Immature natural killer cell (primary cell): ENCODE results near the gene TMEM132A. TPM values are rescaled to one million over a fixed set of nuclear protein-coding genes. Genes with fewer than 3 reads are reported as not detected.

Experiments
- DNase-seq, 3 donors: peaks; one replicate each; pipeline ENCODE4 v3.0.0; 2022; ENCODE audit warnings: mixed read lengths in 1 of 3
- H3K27ac Mint-ChIP-seq, 6 donors: one replicate each; pipeline ENCODE4 v1.8.0; 2020; ENCODE audit warnings: mixed read lengths in 6 of 6, mild to moderate bottlenecking in 5 of 6, inconsistent platforms in 4 of 6, moderate library complexity in 3 of 6
- H3K27me3 Mint-ChIP-seq, 3 donors: one replicate each; pipeline ENCODE4 v1.8.0; 2020 to 2021; ENCODE audit warnings: low read depth in 3 of 3, mild to moderate bottlenecking in 3 of 3, mixed read lengths in 3 of 3, moderate library complexity in 3 of 3, inconsistent platforms in 1 of 3
- H3K36me3 Mint-ChIP-seq, 3 donors: one replicate each; pipeline ENCODE4 v1.8.0; 2020; ENCODE audit warnings: mixed read lengths in 3 of 3, inconsistent platforms in 2 of 3, mild to moderate bottlenecking in 2 of 3
- H3K4me1 Mint-ChIP-seq, 2 donors: one replicate each; pipeline ENCODE4 v1.8.0; 2020; ENCODE audit warnings: inconsistent platforms in 2 of 2, mild to moderate bottlenecking in 2 of 2, mixed read lengths in 2 of 2, moderate library complexity in 1 of 2
- H3K4me3 Mint-ChIP-seq, 5 donors: one replicate each; pipeline ENCODE4 v1.8.0; 2020; ENCODE audit warnings: mild to moderate bottlenecking in 5 of 5, mixed read lengths in 5 of 5, inconsistent platforms in 3 of 5, moderate library complexity in 3 of 5
- H3K9me3 Mint-ChIP-seq, 6 donors: one replicate each; pipeline ENCODE4 v1.8.0; 2020; ENCODE audit warnings: mild to moderate bottlenecking in 6 of 6, mixed read lengths in 6 of 6, inconsistent platforms in 4 of 6, moderate library complexity in 3 of 6
- polyA plus RNA-seq, 3 donors: library from polyadenylated mRNA; unstranded; fragments of 300-500 nt; fragmentation: Illumina TruSeq; gene quantifications; one replicate each; pipeline ENCODE4 v1.2.3, GENCODE V29; 2021

Gene TMEM132A, protein sequence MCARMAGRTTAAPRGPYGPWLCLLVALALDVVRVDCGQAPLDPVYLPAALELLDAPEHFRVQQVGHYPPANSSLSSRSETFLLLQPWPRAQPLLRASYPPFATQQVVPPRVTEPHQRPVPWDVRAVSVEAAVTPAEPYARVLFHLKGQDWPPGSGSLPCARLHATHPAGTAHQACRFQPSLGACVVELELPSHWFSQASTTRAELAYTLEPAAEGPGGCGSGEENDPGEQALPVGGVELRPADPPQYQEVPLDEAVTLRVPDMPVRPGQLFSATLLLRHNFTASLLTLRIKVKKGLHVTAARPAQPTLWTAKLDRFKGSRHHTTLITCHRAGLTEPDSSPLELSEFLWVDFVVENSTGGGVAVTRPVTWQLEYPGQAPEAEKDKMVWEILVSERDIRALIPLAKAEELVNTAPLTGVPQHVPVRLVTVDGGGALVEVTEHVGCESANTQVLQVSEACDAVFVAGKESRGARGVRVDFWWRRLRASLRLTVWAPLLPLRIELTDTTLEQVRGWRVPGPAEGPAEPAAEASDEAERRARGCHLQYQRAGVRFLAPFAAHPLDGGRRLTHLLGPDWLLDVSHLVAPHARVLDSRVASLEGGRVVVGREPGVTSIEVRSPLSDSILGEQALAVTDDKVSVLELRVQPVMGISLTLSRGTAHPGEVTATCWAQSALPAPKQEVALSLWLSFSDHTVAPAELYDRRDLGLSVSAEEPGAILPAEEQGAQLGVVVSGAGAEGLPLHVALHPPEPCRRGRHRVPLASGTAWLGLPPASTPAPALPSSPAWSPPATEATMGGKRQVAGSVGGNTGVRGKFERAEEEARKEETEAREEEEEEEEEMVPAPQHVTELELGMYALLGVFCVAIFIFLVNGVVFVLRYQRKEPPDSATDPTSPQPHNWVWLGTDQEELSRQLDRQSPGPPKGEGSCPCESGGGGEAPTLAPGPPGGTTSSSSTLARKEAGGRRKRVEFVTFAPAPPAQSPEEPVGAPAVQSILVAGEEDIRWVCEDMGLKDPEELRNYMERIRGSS
- polyA plus RNA-seq, result not detected

DNA sequence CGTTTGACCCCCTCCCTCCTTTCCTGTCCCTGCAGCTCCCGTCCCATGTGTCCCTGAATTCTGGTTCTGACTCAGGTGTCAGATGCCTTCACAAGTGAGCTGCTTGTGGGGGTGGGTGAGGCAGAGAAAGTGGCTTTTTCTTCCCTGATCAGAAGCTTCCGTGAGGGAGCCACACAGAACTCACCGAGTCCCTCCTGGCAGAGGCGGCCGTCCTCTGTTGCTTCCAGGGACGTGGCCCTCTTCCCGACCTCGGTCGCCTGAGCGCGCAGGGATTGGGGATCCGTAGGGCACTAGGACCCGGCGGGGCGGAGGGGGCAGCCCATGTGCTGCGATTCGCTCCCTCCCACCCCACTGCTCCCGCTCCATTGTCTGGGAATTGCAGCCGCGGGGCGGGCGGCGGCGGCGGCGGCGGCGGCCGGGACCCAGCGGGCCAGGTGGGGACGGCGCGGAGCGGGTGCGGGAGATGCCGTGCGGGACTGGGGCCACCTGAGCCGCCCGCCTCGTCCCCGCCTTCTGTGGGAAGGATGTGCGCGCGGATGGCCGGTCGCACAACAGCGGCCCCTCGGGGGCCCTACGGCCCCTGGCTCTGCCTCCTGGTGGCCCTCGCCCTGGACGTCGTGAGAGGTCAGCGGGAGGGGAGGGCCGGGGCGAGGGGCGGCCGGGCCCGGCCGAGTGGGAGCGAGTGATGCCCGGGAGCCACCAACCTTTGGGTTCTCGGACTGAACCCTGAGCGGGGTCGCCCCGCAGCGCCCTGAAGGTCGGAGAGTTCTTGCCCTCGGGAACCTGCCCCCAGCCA is at the start of gene TMEM132A:
Gene TMEM132A, plus strand, starts transcription at position 351 of the 796 bp plus-strand sequence. Its CDS starts 174 bp downstream, at position 525.
- H3K4me3 Mint-ChIP-seq, result peak within 1 kb of the TSS; percentile 59 to 73 (median 71)
- H3K9me3 Mint-ChIP-seq, result no peaks in the 10 kb centered on the region
- DNase-seq, result peak in 1 of 3 donors; percentile 5
- H3K27ac Mint-ChIP-seq, result no peak within 1 kb of the TSS
- peaks cover 0 to 7% (median 4%) of the 10 kb centered on the region in 3 donors for H3K27me3 Mint-ChIP-seq
- peaks cover 21 to 40% (median 33%) of the 10 kb centered on the region in 3 donors for H3K36me3 Mint-ChIP-seq
- H3K4me1 Mint-ChIP-seq, result peaks cover 0 to 12% of the 10 kb centered on the region in 2 donors

DNA sequence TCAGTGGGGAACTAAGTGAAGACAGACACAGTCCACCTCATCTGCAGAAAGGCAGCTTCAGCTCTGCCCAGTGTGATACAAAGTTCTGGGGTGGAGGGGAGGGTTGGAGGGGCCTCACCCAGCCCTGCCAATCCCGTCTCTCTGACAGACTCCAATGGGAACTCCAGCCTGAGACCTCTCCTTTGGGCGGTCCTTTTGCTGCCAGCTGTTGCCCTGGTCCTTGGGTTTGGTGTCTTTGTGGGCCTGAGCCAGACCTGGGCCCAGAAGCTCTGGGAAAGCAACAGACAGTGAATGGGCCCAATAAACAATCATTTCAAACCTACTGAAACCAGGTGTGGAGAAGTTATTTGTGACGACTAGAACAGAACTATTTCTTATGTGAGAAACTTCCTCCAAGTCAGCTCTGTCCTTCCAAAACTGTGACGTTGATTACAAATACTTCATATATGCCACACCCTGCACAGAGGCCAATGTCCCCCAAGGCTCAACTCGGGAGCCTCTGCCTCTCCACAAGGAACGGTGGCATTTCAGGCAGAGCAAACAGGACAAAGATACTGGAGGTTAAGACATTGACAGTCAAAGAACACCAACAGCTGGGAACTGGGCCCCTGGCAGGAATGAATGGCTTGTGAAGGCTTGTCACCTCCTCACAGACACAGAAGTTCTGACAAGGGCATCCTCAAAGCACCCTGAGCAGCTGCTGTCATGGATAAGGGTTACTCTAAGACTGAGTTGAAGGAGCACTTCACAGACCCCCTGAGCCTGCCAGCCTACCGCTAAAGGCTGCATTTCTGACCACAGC is 48.7 kb upstream of the TMEM132A start:
- no peak overlapping the region for H3K27ac Mint-ChIP-seq
- no peaks in the 10 kb centered on the region for H3K4me1 Mint-ChIP-seq
- H3K36me3 Mint-ChIP-seq, result peaks cover under 1 to 11% (median 4%) of the 10 kb centered on the region in 3 donors
- no peaks in the 10 kb centered on the region for H3K9me3 Mint-ChIP-seq
- DNase-seq, result no peak
- peaks cover 0 to 3% (median 0%) of the 10 kb centered on the region in 3 donors for H3K27me3 Mint-ChIP-seq
- no peak overlapping the region for H3K4me3 Mint-ChIP-seq

DNA sequence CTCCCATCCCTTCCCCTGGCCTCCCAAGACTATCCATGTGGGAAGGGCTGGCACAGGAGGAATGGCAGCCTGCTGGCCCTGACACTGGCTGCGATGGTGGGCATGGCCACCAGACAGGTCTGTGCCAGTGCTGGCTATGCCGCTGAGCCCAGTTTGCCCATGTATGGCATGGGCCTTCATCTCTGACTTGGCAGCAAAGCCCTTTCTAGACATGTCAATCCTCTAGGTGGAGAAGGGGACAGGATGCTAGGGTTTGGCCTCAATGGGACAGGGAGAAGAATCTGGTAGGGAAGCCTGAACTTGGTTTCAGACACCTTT is 48.1 kb upstream of the TMEM132A start:
- H3K27me3 Mint-ChIP-seq, result peaks cover 0 to 3% (median 2%) of the 10 kb centered on the region in 3 donors
- H3K4me1 Mint-ChIP-seq, result no peaks in the 10 kb centered on the region
- H3K9me3 Mint-ChIP-seq, result no peaks in the 10 kb centered on the region
- H3K36me3 Mint-ChIP-seq, result peaks cover 4 to 16% (median 8%) of the 10 kb centered on the region in 3 donors
- H3K4me3 Mint-ChIP-seq, result no peak overlapping the region
- DNase-seq, result no peak
- H3K27ac Mint-ChIP-seq, result no peak overlapping the region

DNA sequence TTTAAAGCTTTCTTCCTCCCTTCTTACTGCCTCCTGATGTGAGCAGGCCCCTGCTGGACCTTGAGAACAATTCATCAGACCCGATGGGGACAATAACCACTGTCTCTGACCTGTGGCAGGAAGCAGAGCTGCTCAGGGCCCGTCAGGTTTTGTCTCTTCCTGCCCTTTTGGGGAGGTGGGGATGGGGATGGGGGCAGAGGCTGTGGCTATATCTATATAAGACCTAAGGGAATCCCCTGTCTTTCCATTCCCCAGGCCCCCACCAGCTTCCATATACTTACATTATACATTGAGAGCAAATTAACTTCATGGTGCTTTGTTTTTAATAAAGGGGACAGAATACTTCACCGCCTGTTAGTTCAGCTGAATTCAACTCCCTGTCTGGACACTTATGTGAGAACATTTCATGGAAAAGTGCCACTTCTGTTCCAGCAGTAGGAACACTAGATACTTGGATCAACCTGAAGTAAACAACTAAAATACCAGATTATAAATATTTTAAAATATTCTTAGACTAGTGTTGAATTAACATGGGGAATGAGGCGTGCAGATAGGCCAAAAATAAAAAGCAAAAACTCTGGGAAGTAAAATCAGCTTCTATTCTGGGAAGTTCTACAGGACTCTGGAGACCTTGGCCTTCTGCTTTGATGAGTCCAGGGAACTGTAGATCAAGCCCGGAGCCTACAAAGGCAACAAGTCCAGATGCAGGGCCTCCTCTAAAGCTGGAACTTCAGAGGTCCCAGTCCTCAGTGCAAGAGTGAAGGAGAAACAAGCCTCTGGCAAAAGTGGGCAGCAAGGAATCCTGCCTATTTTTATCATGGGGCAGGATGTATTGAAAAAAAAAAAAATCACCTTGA is 45.8 kb upstream of the TMEM132A start:
- H3K4me1 Mint-ChIP-seq, result no peaks in the 10 kb centered on the region
- peaks cover 0 to 2% (median 0%) of the 10 kb centered on the region in 3 donors for H3K27me3 Mint-ChIP-seq
- H3K9me3 Mint-ChIP-seq, result no peaks in the 10 kb centered on the region
- no peak overlapping the region for H3K4me3 Mint-ChIP-seq
- peaks cover 4 to 27% (median 8%) of the 10 kb centered on the region in 3 donors for H3K36me3 Mint-ChIP-seq
- no peak for DNase-seq
- no peak overlapping the region for H3K27ac Mint-ChIP-seq

DNA sequence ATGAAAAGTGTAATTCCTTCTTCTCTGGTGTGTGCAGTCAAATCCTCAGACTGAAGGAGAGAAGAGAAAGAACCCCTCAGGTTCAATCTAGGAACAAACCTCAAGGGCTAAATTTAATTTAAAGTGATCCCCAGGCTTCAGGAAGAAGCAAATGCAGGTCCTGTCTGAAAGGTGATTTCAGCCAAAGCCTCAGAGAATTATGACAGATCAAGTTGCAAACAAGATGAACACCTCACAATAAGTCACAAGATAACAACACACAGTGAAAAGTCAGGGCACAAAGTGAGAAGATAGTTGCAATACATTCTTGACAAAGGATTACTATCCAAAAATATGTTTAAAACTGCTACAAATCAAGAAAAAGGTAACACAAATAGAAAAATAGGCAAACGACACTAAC is 45.2 kb upstream of the TMEM132A start:
- no peak overlapping the region for H3K4me3 Mint-ChIP-seq
- no peaks in the 10 kb centered on the region for H3K4me1 Mint-ChIP-seq
- peaks cover 0 to 2% (median 0%) of the 10 kb centered on the region in 3 donors for H3K27me3 Mint-ChIP-seq
- no peak for DNase-seq
- no peaks in the 10 kb centered on the region for H3K9me3 Mint-ChIP-seq
- no peak overlapping the region for H3K27ac Mint-ChIP-seq
- H3K36me3 Mint-ChIP-seq, result peaks cover 4 to 29% (median 8%) of the 10 kb centered on the region in 3 donors

DNA sequence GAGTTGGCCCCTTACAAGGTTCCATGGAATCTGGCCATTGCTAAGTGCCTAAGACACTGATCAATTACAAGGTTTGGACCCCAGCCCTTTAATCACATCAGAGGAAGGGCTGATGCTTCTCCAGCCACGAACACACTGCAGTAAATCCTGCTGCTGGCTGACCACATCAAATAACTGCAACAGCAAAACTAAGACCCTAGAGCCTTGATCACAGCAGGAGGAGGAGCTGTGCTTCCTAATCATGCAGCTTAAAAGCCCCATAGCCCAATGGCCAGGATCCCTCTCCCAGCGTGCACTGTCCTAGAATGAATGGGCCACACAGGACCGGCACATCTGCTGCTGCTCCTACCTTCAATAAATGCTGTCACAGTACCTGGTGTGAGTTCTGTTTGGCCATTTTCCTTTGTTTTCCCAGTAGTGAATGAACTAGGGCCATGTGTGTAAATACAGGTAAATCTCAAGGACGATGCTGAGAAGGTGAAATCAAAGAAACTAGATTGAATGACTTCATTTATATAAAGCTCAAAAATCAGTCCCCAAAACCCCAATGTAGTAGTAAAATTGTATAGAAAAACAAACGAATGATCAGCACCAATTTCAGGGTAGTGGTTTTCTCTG is 44.2 kb upstream of the TMEM132A start:
- DNase-seq, result no peak
- Mint-ChIP-seq H3K27ac (no peak overlapping the region), H3K9me3 (no peaks in the 10 kb centered on the region), H3K36me3 (peaks cover 4 to 31% (median 8%) of the 10 kb centered on the region in 3 donors), H3K27me3 (peaks cover 0 to 2% (median 0%) of the 10 kb centered on the region in 3 donors), H3K4me3 (no peak overlapping the region), H3K4me1 (no peaks in the 10 kb centered on the region)

DNA sequence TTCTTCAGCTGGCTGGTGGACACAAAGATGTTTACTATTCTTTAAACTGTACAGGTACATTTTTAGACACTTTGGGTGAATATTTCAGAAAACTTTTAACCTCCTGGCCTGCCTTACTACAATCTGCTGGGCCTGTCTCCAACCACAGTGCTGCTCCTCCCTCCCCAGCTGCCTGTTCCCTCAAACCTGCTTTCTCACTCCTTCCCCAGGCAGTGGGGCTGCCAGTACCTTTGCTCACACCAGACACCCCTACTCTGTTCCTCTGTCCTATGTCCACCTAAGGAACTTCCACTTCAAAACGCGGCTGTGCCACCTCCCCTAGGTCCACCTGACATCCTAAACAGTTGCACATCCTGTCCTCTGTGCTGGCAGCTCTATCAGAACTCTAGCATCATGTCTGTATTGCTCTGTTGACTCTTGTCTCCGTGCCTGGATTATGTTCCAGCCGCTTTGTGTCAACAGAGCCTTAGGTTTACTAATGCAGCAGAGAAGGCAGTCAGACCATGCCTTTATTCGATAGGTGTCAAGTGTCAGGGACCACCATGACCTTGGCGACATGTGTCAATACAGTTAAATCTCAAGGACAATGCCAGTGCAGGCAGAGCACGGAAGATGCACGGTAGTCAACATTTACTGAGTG is 43.5 kb upstream of the TMEM132A start:
- H3K27ac Mint-ChIP-seq, result no peak overlapping the region

DNA sequence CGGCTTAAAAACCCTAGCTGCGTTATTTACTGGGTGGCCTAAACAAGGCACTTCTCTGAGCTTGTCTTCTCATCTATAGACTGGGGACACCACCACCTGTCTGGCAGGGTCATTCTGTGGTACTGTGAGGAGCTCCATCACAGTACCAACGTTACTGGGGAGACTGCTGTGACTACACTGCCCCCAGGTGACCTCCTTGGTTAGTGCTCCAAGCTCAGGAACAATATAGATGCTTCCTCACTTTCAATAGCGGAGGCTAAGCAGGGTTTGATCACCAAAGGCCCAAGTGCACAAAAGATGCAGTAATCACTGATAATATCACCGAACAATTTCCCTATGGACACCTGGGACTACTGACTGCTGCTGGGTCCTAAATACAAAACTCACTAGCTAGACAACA is 36.7 kb upstream of the TMEM132A start:
- Mint-ChIP-seq H3K4me1 (peaks cover 12 to 18% of the 10 kb centered on the region in 2 donors), H3K9me3 (no peaks in the 10 kb centered on the region), H3K27ac (no peak overlapping the region), H3K4me3 (no peak overlapping the region), H3K27me3 (peaks cover 0 to 2% (median 0%) of the 10 kb centered on the region in 3 donors), H3K36me3 (peaks cover 8 to 23% (median 13%) of the 10 kb centered on the region in 3 donors)
- no peak for DNase-seq

More for the DNA sequence above, 43.5 kb upstream of the TMEM132A start:
- Mint-ChIP-seq H3K4me1 (no peaks in the 10 kb centered on the region), H3K4me3 (no peak overlapping the region), H3K36me3 (peaks cover 4 to 35% (median 8%) of the 10 kb centered on the region in 3 donors), H3K9me3 (no peaks in the 10 kb centered on the region), H3K27me3 (peaks cover 0 to 2% (median 0%) of the 10 kb centered on the region in 3 donors)
- no peak for DNase-seq

DNA sequence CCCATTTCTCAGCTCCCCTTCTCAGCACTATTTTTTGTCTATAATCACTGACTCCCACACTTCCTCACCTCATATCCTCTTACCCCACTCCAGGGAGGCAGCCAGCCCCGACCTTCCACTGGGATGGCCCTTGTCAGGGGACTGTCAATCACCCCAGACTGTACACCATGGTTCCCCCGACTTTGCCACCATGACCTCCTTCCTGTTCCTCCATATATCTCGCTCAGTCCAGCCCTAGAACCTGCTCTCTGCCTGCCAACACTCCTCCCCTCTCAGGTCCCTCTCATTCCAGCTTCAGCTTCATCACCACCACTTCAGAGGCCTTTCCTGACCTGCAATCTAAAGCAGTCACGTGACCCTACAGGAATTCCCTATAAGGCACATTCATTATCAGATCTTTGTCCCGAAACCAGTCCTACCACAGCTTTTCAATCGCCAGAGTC is 34.4 kb upstream of the TMEM132A start:
- H3K27me3 Mint-ChIP-seq, result peaks cover 0 to 2% (median 0%) of the 10 kb centered on the region in 3 donors
- no peaks in the 10 kb centered on the region for H3K9me3 Mint-ChIP-seq
- H3K36me3 Mint-ChIP-seq, result peaks cover 14 to 30% (median 20%) of the 10 kb centered on the region in 3 donors
- H3K4me1 Mint-ChIP-seq, result peaks cover 12 to 18% of the 10 kb centered on the region in 2 donors
- H3K27ac Mint-ChIP-seq, result peak overlapping the region in 4 of 6 donors; percentile 27 to 45 (median 34)
- no peak overlapping the region for H3K4me3 Mint-ChIP-seq
- no peak for DNase-seq

DNA sequence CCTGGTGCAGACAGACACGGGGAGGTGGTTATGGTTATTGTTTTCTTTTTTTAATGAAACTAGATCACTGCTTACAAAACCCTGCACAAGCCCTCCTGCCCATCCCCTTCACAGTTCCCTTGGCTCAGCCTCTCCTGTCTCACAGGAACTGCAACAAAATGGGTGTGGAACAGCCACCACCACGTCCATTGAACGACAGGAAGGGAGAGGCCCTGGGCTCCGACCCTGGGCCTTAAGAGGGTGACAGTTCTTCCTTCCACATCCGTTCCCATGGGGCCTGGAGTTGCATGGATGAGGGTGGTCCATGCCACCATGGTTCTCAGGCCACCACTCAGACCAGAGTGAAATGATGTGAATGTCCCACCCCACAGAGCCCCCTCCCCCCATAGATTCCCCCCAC is 33.6 kb upstream of the TMEM132A start:
- Mint-ChIP-seq H3K4me3 (no peak overlapping the region), H3K9me3 (no peaks in the 10 kb centered on the region), H3K36me3 (peaks cover 14 to 31% (median 28%) of the 10 kb centered on the region in 3 donors), H3K27ac (peak overlapping the region in 1 of 6 donors; percentile 28), H3K27me3 (peaks cover 0 to 2% (median 0%) of the 10 kb centered on the region in 3 donors), H3K4me1 (peaks cover 12 to 18% of the 10 kb centered on the region in 2 donors)
- no peak for DNase-seq
